Peyer's patch (tissue), 4 donors: Measurements from ENCODE around the gene PRMT9.

ENCODE experiments used
- CTCF ChIP-seq, 6 experiments: fragments of 450-650 bp in 4 of 6; fragments of 200-600 bp in 2 of 6; sonication (generic) in 1 of 6; IDR thresholded peaks; one replicate each; pipeline ENCODE4 v1.5.1; 2017 to 2019; ENCODE audit warnings: antibody characterized with exemption in 6 of 6, mild to moderate bottlenecking in 3 of 6, moderate library complexity in 1 of 6
- POLR2A ChIP-seq, 2 donors: fragments of 450-650 bp; IDR thresholded peaks; one replicate each; pipeline ENCODE4 v1.5.1; 2017; ENCODE audit warnings: antibody characterized with exemption in 2 of 2, mild to moderate bottlenecking in 2 of 2, moderate library complexity in 2 of 2

GRCh38 chr4:147709999-147710398, 26.0 kb upstream of the PRMT9 start:
- TF ChIP-seq CTCF (IDR thresholded peaks at IDR 0.05) (no peak), POLR2A (IDR thresholded peaks at IDR 0.05) (no peak)
